HepG2 (cell line): ENCODE measurements around the gene ZNF683. TPM values are rescaled to one million over a fixed set of nuclear protein-coding genes. Genes with fewer than 3 reads are reported as not detected.

Experiments used
- ATRX ChIP-seq: sonication (generic); formaldehyde crosslinking; IDR thresholded peaks from 2 replicates; pipeline ENCODE4 v1.4.0; 2020; ENCODE audit warnings: missing genetic modification reagents, borderline replicate concordance
- CBX5 ChIP-seq: sonication (generic); formaldehyde crosslinking; IDR thresholded peaks from 2 replicates; pipeline ENCODE4 v1.4.0; 2020; ENCODE audit warnings: missing genetic modification reagents, borderline replicate concordance
- FOXK2 ChIP-seq: fragments of 450-650 bp; IDR thresholded peaks from 2 replicates; pipeline ENCODE4 v1.6.1; 2016
- HOXD1 ChIP-seq: sonication (generic); formaldehyde crosslinking; IDR thresholded peaks from 2 replicates; pipeline ENCODE4 v1.5.0; 2020; ENCODE audit warnings: missing genetic modification reagents
- PITX1 ChIP-seq: sonication (generic); formaldehyde crosslinking; IDR thresholded peaks from 2 replicates; pipeline ENCODE4 v1.5.1; 2020; ENCODE audit warnings: mild to moderate bottlenecking, missing genetic modification reagents
- RXRB ChIP-seq: IDR thresholded peaks from 2 replicates; pipeline ENCODE4 v1.6.1; 2016; ENCODE audit warnings: borderline replicate concordance, missing genetic modification reagents, missing compliant biosample characterization
- THAP11 ChIP-seq: IDR thresholded peaks from 2 replicates; pipeline ENCODE4 v1.6.1; 2016; ENCODE audit warnings: missing biosample characterization, missing genetic modification reagents
- ZNF572 ChIP-seq: sonication (generic); formaldehyde crosslinking; IDR thresholded peaks from 2 replicates; pipeline ENCODE4 v1.5.1; 2020; ENCODE audit warnings: mild to moderate bottlenecking, missing genetic modification reagents
- ZNF607 ChIP-seq: sonication (generic); formaldehyde crosslinking; IDR thresholded peaks from 2 replicates; pipeline ENCODE4 v1.5.1; 2020; ENCODE audit warnings: missing genetic modification reagents, mild to moderate bottlenecking, borderline replicate concordance
- polyA plus RNA-seq, 8 experiments: library from polyadenylated mRNA; depleted of rRNA in 3 of 8; stranded (reverse) in 7 of 8; unstranded in 1 of 8; fragments of >200 nt; fragmentation: Illumina TruSeq in 4 of 8; extraction: Trizol in 4 of 8; gene quantifications; 2 replicates each; pipeline versions ENCODE4 v1.2.1 to v1.2.3, GENCODE V29; 2011 to 2016; ENCODE audit warnings: low read depth in 4 of 8, missing spikeins in 1 of 8, mixed read lengths in 1 of 8; ENCODE audit not compliant: insufficient read depth in 1 of 8
- total RNA-seq, 5 experiments: library from RNA; depleted of rRNA; stranded (reverse); fragments of >200 nt; fragmentation: Illumina TruSeq; extraction: Trizol; gene quantifications; 2 replicates each; pipeline ENCODE4 v1.2.3, GENCODE V29; 2016; ENCODE audit warnings: low read depth in 1 of 5
- TF ChIP-seq, protein P1 (sequence below): sonication (generic); formaldehyde crosslinking; conservative IDR thresholded peaks from 2 replicates; pipeline ENCODE4 v1.8.0; 2022; ENCODE audit warnings: mild to moderate bottlenecking, moderate library complexity, missing genetic modification reagents
- TF ChIP-seq, protein P2 (sequence below), 2 experiments: sonication (generic) in 1 of 2; formaldehyde crosslinking in 1 of 2; IDR thresholded peaks; 2 replicates each; pipeline versions ENCODE4 v1.4.0 to v1.6.1; 2018 to 2020; ENCODE audit warnings: missing genetic modification reagents in 2 of 2, borderline replicate concordance in 1 of 2, low read depth in 1 of 2, mild to moderate bottlenecking in 1 of 2, missing biosample characterization in 1 of 2
- TF ChIP-seq, protein P3 (sequence below): sonication (generic); formaldehyde crosslinking; IDR thresholded peaks from 2 replicates; pipeline ENCODE4 v1.4.0; 2020; ENCODE audit warnings: mild to moderate bottlenecking, low read depth, missing genetic modification reagents

ZNF683 gene
- total and polyA plus RNA-seq, 2 of the 13 experiments (the other 11 are each of a cell fraction or from before 2014, with no cell fraction given), result not detected

DNA sequence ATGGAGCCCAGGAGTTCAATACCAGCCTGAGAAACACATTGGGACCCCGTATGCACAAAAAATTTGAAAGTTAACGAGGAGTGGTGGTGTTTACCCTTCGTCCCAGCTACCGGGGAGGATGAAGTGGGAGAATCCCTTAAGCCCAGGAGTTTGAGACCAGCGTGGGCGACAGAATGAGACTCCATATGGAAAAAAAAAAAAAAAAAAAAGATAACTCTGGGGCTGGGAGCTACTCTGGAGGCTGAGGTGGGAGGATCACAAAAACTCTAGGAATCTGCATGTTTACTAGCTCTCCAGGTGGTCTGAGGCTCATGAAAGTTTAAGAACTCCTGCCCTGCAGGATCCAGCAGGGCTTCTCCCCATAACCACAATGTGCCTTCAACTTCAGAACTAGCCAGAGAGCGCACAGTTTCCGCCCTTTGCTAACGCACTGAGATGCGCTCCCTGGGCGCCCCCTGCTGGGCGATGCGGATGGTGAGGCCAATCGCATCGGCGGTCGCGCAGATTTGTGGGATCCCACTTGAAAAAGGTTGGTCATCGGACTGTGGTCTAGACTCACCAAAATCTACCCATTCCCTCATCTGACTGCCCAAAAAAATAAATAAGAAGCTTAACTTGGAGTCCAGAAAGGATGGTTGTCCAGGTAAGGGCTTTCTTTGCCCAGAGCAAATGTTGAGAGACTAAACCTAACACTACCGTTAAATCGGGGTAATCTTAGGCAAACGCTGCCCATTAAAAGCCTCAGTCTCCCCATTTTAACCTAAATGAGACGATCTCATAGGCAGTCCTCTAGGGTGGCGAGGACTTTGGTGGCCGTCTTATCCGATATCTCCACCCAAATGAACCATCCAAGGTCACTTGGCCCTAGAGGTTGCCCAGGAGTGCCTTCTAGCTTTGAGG, 8.8 kb downstream of the ZNF683 start (continued):
- TF ChIP-seq, protein P1, sequence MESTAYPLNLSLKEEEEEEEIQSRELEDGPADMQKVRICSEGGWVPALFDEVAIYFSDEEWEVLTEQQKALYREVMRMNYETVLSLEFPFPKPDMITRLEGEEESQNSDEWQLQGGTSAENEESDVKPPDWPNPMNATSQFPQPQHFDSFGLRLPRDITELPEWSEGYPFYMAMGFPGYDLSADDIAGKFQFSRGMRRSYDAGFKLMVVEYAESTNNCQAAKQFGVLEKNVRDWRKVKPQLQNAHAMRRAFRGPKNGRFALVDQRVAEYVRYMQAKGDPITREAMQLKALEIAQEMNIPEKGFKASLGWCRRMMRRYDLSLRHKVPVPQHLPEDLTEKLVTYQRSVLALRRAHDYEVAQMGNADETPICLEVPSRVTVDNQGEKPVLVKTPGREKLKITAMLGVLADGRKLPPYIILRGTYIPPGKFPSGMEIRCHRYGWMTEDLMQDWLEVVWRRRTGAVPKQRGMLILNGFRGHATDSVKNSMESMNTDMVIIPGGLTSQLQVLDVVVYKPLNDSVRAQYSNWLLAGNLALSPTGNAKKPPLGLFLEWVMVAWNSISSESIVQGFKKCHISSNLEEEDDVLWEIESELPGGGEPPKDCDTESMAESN, result no peak
- TF ChIP-seq THAP11 (CRISPR knock-in tag), result peak; percentile 41; the same call in 1 of the 2 replicates
- TF ChIP-seq ATRX (CRISPR knock-in tag), result no peak
- peak; percentile 39; the same call in 1 of the 2 replicates for TF ChIP-seq CBX5 (CRISPR knock-in tag)
- TF ChIP-seq ZNF607, result no peak
- no peak for TF ChIP-seq HOXD1 (CRISPR knock-in tag)
- TF ChIP-seq, protein P2, sequence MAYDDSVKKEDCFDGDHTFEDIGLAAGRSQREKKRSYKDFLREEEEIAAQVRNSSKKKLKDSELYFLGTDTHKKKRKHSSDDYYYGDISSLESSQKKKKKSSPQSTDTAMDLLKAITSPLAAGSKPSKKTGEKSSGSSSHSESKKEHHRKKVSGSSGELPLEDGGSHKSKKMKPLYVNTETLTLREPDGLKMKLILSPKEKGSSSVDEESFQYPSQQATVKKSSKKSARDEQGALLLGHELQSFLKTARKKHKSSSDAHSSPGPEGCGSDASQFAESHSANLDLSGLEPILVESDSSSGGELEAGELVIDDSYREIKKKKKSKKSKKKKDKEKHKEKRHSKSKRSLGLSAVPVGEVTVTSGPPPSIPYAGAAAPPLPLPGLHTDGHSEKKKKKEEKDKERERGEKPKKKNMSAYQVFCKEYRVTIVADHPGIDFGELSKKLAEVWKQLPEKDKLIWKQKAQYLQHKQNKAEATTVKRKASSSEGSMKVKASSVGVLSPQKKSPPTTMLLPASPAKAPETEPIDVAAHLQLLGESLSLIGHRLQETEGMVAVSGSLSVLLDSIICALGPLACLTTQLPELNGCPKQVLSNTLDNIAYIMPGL (CRISPR knock-in tag; IDR thresholded peaks at IDR 0.05; ENCODE audit: borderline replicate concordance in 1 of 2, low read depth in 1 of 2), result peak; percentile 53 to 76; a peak in 3 of 4 replicates
- TF ChIP-seq FOXK2, result no peak
- peak; percentile 37; the same call in 1 of the 2 replicates for TF ChIP-seq PITX1 (CRISPR knock-in tag)
- peak; percentile 65; the same call in 1 of the 2 replicates for TF ChIP-seq RXRB (CRISPR knock-in tag)
- TF ChIP-seq, protein P3, sequence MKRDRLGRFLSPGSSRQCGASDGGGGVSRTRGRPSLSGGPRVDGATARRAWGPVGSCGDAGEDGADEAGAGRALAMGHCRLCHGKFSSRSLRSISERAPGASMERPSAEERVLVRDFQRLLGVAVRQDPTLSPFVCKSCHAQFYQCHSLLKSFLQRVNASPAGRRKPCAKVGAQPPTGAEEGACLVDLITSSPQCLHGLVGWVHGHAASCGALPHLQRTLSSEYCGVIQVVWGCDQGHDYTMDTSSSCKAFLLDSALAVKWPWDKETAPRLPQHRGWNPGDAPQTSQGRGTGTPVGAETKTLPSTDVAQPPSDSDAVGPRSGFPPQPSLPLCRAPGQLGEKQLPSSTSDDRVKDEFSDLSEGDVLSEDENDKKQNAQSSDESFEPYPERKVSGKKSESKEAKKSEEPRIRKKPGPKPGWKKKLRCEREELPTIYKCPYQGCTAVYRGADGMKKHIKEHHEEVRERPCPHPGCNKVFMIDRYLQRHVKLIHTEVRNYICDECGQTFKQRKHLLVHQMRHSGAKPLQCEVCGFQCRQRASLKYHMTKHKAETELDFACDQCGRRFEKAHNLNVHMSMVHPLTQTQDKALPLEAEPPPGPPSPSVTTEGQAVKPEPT (CRISPR knock-in tag), result no peak
- TF ChIP-seq ZNF572 (CRISPR knock-in tag), result 0 out of 2 replicates have a peak, but pooled peaks have one; percentile 37
- TF ChIP-seq, all 625 proteins: peak for 60
